ENCODE results near the gene SGMS1.

DNA sequence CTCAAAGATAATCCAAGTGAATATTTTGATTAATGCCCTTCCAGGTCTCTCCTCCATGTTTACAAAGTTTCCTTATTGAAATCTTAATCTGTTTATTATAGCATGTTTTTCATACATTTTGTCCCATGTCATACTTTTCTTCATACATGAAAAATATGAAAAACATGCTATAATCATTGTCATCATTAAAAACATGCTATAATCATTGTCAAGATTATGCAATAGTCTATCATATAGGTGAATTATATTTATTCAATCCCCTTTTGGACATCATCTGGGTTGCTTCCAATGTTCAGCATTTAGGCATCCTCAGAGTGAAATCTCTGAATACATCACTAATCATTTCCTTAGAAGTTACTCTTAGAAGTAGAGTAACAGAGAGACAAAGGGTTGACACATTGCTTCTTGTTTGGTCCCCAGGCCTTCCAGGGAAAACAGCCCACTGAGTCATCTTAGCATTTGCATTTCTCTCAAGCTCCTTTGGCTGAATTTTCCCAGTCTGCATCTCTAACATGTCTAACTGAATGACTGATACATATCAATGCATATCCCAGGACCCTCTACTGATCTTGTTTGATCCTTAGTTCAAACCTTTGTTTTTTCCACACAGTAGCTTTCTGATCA, 87.0 kb downstream of the SGMS1 start:
- no peak for TF ChIP-seq POLR2AphosphoS5 (IDR thresholded peaks at IDR 0.05; ENCODE audit: insufficient read depth in 1 of 2, low read depth in 1 of 2)
- TF ChIP-seq, protein P1, sequence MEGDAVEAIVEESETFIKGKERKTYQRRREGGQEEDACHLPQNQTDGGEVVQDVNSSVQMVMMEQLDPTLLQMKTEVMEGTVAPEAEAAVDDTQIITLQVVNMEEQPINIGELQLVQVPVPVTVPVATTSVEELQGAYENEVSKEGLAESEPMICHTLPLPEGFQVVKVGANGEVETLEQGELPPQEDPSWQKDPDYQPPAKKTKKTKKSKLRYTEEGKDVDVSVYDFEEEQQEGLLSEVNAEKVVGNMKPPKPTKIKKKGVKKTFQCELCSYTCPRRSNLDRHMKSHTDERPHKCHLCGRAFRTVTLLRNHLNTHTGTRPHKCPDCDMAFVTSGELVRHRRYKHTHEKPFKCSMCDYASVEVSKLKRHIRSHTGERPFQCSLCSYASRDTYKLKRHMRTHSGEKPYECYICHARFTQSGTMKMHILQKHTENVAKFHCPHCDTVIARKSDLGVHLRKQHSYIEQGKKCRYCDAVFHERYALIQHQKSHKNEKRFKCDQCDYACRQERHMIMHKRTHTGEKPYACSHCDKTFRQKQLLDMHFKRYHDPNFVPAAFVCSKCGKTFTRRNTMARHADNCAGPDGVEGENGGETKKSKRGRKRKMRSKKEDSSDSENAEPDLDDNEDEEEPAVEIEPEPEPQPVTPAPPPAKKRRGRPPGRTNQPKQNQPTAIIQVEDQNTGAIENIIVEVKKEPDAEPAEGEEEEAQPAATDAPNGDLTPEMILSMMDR (IDR thresholded peaks at IDR 0.05), result no peak

All from vagina (tissue), 2 donors.